Mesodermal cell (in vitro differentiated cells): Measurements from ENCODE around the gene KIF25.
"Not testable (repeated sequence)": the region's sequence is repeated elsewhere in the genome, so short reads cannot be mapped to it uniquely, and the experiment has no call there.

Source experiments
- H3K27ac ChIP-seq: 2 replicates; pipeline ENCODE4 v1.7.0; 2013; ENCODE audit warnings: mild to moderate bottlenecking, low read depth, low read length, moderate library complexity; ENCODE audit not compliant: severe bottlenecking
- H3K36me3 ChIP-seq: 2 replicates; pipeline ENCODE4 v1.7.1; 2013; ENCODE audit warnings: mild to moderate bottlenecking, low read length, moderate library complexity; ENCODE audit not compliant: control insufficient read depth, insufficient read depth
- H3K4me1 ChIP-seq: one replicate; pipeline ENCODE4 v1.7.1; 2013; ENCODE audit warnings: mild to moderate bottlenecking, low read length; ENCODE audit not compliant: insufficient read depth, control insufficient read depth, poor library complexity, severe bottlenecking
- H3K4me3 ChIP-seq: 2 replicates; pipeline ENCODE4 v1.7.0; 2013; ENCODE audit warnings: low read length, control low read depth, mild to moderate bottlenecking; ENCODE audit not compliant: insufficient read depth, poor library complexity, severe bottlenecking; ENCODE audit errors: extremely low read depth
- H3K9me3 ChIP-seq: 2 replicates; pipeline ENCODE4 v1.7.1; 2013; ENCODE audit warnings: mild to moderate bottlenecking, low read length, moderate library complexity; ENCODE audit not compliant: control insufficient read depth
- WGBS, 2 experiments: methylation state at CpG; one replicate each; pipeline ENCODE4 v1.1.5; 2013; ENCODE audit warnings: missing lambda C conversion rate in 2 of 2; ENCODE audit not compliant: insufficient coverage in 2 of 2; 5-methylcytosine and 5-hydroxymethylcytosine counted together

The KIF25 gene

DNA sequence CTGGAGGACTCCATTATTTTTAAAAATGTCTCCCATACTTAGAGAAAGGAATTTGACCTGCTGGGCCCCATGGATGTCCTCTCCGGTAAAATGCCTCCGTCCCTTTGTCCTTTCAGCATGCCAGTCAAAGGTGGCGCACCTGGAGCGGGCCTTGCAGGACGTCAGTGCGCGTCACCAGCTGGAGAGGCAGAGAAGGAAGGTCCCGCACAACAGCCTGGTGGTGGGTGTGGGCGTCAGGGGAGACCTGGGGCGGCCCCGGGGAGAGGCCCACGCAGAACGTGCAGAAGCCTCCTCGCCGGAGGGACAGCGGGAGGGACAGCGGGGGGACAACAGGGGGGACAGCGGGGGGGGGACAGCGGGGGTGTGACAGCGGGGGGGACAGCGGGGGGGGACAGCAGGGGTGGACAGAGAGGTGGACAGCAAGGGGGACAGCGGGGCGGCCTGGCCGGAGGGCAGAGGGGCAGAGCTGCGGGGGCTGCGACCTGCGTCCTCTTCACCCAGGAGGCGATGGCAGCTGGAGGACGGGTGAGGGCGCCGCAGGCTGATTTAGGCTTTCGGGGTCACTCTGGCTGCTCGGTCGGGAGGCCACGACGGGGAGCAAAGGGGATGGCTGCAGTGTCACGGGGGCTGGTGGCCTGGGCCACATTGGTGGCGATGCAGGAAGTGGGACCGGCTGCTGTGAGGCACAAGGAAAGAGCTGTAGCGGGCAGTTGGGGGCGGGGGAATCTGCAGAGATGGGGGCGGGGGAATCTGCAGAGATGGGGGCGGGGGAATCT is 859 bp upstream of the KIF25 start:
- H3K4me1 ChIP-seq: no peaks in the 10 kb centered on the region
- no peak overlapping the region for H3K27ac ChIP-seq
- no peaks in the 10 kb centered on the region for H3K36me3 ChIP-seq
- H3K9me3 ChIP-seq: no peaks in the 10 kb centered on the region
- no peak overlapping the region for H3K4me3 ChIP-seq
- WGBS, 2 experiments: 76 to 83% methylated on average over 21 of the region's 43 CpGs

GRCh38 chr6:167998215-167998614 is 744 bp downstream of the KIF25 start:
- Histone ChIP-seq H3K27ac (no peak overlapping the region), H3K4me1 (no peaks in the 10 kb centered on the region), H3K36me3 (no peaks in the 10 kb centered on the region), H3K9me3 (no peaks in the 10 kb centered on the region), H3K4me3 (no peak overlapping the region)
- WGBS, 2 experiments: 92 to 98% methylated on average over 4 to 5 of the region's 5 CpGs

- Histone ChIP-seq H3K4me1 (no peaks in the 10 kb centered on the region), H3K4me3 (no peak overlapping the region), H3K27ac (no peak overlapping the region), H3K9me3 (no peaks in the 10 kb centered on the region), H3K36me3 (no peaks in the 10 kb centered on the region)
- WGBS, 2 experiments: 84 to 91% methylated on average over 10 to 12 of the region's 13 CpGs
Observed at GRCh38 chr6:168000198-168001028, 2.9 kb downstream of the KIF25 start.

- WGBS, 2 experiments: 93% methylated on average over 9 to 10 of the region's 10 CpGs
- no peak overlapping the region for H3K4me3 ChIP-seq
- H3K4me1 ChIP-seq: no peaks in the 10 kb centered on the region
- H3K9me3 ChIP-seq: no peaks in the 10 kb centered on the region
- no peak overlapping the region for H3K27ac ChIP-seq
- H3K36me3 ChIP-seq: no peaks in the 10 kb centered on the region
Observed at GRCh38 chr6:168001029-168001332, 3.5 kb downstream of the KIF25 start.

DNA sequence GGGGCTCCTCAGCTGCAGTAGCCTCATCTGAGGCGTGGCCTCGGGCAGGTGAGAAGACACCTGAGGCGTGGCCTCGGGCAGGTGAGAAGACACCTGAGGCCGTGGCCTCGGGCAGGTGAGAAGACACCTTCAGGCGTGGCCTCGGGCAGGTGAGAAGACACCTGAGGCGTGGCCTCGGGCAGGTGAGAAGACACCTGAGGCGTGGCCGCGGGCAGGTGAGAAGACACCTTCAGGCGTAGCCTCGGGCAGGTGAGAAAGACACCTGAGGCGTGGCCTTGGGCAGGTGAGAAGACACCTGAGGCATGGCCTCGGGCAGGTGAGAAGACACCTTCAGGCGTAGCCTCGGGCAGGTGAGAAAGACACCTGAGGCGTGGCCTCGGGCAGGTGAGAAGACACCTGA is 4.0 kb downstream of the KIF25 start:
- H3K9me3 ChIP-seq, H3K27ac ChIP-seq, H3K36me3 ChIP-seq, H3K4me3 ChIP-seq, H3K4me1 ChIP-seq: not testable (repeated sequence)
- 93 to 94% methylated on average over 11 of the region's 21 CpGs for WGBS, 2 experiments

GRCh38 chr6:168002804-168003203 is 5.3 kb downstream of the KIF25 start:
- H3K36me3 ChIP-seq: no peaks in the 10 kb centered on the region
- no peaks in the 10 kb centered on the region for H3K4me1 ChIP-seq
- H3K4me3 ChIP-seq: no peak overlapping the region
- peaks cover 4% of the 10 kb centered on the region for H3K9me3 ChIP-seq
- WGBS, 2 experiments: 94 to 95% methylated on average over 6 of the region's 6 CpGs
- no peak overlapping the region for H3K27ac ChIP-seq

GRCh38 chr6:168004023-168004422 is 6.6 kb downstream of the KIF25 start:
- peaks cover 10% of the 10 kb centered on the region for H3K9me3 ChIP-seq
- no peak overlapping the region for H3K27ac ChIP-seq
- peaks cover 2% of the 10 kb centered on the region for H3K4me1 ChIP-seq
- 73 to 84% methylated on average over 2 to 3 of the region's 7 CpGs for WGBS, 2 experiments
- no peak overlapping the region for H3K4me3 ChIP-seq
- H3K36me3 ChIP-seq: no peaks in the 10 kb centered on the region

- Histone ChIP-seq H3K9me3 (peaks cover 10% of the 10 kb centered on the region), H3K27ac (no peak overlapping the region), H3K4me1 (peaks cover 2% of the 10 kb centered on the region), H3K36me3 (no peaks in the 10 kb centered on the region), H3K4me3 (no peak overlapping the region)
- WGBS, 2 experiments: 95 to 98% methylated on average over 9 of the region's 11 CpGs
Observed at GRCh38 chr6:168004945-168005344, 7.5 kb downstream of the KIF25 start.

GRCh38 chr6:168005796-168006195 is 8.3 kb downstream of the KIF25 start:
- H3K36me3 ChIP-seq: no peaks in the 10 kb centered on the region
- H3K9me3 ChIP-seq: peaks cover 17% of the 10 kb centered on the region
- no peak overlapping the region for H3K27ac ChIP-seq
- WGBS, 2 experiments: 88 to 100% methylated on average over 1 to 4 of the region's 6 CpGs
- no peak overlapping the region for H3K4me3 ChIP-seq
- H3K4me1 ChIP-seq: peaks cover 2% of the 10 kb centered on the region

- Histone ChIP-seq H3K4me1 (peaks cover 2% of the 10 kb centered on the region), H3K36me3 (no peaks in the 10 kb centered on the region), H3K9me3 (peaks cover 32% of the 10 kb centered on the region), H3K27ac (peak overlapping the region; percentile 51), H3K4me3 (no peak overlapping the region)
- 66 to 84% methylated on average over 3 of the region's 3 CpGs for WGBS, 2 experiments
Observed at GRCh38 chr6:168007592-168008338, 10.3 kb downstream of the KIF25 start.
